ENCODE data around the gene ITGA2.

Gene ITGA2

GRCh38 chr5:53017794-53018391 is 28.7 kb downstream of the ITGA2 start:
- no peak for DNase-seq (ENCODE audit: low spot score)

- DNase-seq (ENCODE audit: low spot score): no peak
These were observed 30.2 kb downstream of the ITGA2 start for GRCh38 chr5:53019320-53019719.

GRCh38 chr5:53022930-53023511 is 33.9 kb downstream of the ITGA2 start:
- DNase-seq (ENCODE audit: low spot score): no peak

GRCh38 chr5:53023969-53024368 is 34.8 kb downstream of the ITGA2 start:
- DNase-seq (ENCODE audit: low spot score): no peak

- no peak for DNase-seq (ENCODE audit: low spot score)
These were observed 35.4 kb downstream of the ITGA2 start for GRCh38 chr5:53024535-53024934.

- no peak for DNase-seq (ENCODE audit: low spot score)
These were observed 36.3 kb downstream of the ITGA2 start for GRCh38 chr5:53025487-53025886.

GRCh38 chr5:53027913-53028312 is 38.8 kb downstream of the ITGA2 start:
- DNase-seq (ENCODE audit: low spot score): no peak

DNA sequence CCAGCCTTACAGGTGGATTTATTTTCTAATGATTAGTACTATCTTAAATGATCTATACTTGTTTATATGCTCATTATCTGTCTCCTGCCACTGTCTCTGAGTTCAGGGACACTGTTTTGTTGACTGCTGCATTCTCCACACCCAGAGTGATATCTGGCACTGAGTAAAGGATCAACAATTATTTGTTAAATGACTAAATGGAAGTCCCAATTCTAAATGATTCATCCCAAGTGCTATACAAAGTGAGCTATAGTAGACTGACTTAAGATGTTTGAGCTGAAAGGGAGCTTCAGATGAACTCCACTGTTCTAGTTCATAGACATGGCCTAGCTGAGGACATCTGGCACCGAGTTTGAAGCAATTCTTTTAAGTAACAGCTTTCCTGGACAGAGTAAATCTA is 40.5 kb downstream of the ITGA2 start:
- DNase-seq (ENCODE audit: low spot score): no peak

GRCh38 chr5:53030893-53031292 is 41.7 kb downstream of the ITGA2 start:
- no peak for DNase-seq (ENCODE audit: low spot score)

GRCh38 chr5:53031695-53032096 is 42.5 kb downstream of the ITGA2 start:
- DNase-seq (ENCODE audit: low spot score): peak; percentile 13

DNA sequence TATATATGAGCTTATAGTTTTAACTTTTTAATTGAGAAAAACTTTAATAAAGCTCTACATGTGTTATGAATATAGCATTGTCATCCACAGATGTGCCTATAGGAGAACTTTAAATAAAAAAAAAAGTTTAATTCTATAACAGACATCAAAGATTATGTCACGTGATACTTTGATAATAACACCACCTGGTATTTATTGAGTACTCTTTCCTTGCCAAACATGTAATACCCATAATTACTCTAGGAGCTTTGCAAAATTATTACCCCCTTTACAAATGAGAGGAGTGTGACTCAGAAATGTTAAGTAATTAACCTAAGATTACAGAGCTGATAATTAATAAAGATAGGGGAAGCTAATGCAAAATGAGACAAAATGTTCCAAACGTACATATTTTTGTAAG is 43.0 kb downstream of the ITGA2 start:
- DNase-seq (ENCODE audit: low spot score): no peak

GRCh38 chr5:53034832-53035231 is 45.7 kb downstream of the ITGA2 start:
- DNase-seq (ENCODE audit: low spot score): no peak

DNA sequence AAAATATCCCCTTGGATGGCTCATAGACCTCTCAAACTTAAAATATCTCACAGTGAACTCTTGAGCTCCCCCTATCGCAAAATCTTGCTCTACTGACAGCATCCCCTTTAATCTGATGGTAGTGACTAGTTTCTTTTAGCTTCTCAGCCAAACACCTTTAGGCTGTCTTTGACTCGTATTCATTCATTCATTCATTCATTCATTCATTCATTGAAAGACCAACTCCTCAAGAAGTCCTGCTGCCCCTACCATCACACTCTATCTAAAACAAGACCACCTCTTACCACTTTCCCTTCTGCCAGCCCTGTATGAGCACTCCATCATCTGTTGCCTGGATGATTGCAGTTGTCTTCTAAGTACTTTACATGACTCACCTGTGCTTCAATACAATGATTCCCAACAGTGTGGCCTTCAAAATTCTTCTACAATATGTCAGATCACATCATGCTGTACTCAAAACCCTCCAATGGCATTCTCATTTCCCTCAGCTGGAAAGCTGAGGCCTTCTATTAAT is 46.8 kb downstream of the ITGA2 start:
- DNase-seq (ENCODE audit: low spot score): no peak

DNA sequence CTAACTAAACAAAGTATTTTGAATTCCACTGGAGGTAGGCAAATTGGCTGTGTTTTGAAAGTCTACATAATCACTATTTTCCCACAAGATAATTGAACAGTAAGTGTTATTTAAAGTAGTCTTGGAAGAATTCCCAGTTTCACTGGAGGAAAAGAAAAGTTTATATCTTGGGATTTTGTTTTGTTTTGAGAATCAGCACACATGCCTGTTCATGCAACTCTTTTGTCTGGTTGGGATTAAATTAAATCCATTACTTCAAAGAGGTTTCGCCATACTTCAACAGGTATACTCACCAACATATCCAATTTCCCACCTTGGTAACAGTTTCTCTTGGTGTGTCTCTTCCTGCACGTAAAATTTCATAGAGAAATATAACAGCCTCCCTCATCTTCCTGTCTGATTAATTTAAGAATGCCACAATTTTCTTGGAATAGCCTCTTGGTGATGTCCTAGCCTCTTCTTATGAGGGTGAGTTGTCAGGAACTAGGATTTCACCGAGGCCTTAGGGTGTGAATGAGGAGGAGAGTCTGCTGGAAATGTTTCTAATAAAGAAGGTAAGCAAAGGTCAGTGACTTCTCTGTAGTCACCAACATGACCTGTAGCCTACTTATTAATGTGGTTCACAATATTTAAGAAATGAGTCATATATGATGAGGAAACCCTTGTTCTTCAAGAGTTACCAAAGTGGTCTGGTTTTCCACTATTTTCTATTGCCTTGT is 48.1 kb downstream of the ITGA2 start:
- DNase-seq (ENCODE audit: low spot score): no peak

DNA sequence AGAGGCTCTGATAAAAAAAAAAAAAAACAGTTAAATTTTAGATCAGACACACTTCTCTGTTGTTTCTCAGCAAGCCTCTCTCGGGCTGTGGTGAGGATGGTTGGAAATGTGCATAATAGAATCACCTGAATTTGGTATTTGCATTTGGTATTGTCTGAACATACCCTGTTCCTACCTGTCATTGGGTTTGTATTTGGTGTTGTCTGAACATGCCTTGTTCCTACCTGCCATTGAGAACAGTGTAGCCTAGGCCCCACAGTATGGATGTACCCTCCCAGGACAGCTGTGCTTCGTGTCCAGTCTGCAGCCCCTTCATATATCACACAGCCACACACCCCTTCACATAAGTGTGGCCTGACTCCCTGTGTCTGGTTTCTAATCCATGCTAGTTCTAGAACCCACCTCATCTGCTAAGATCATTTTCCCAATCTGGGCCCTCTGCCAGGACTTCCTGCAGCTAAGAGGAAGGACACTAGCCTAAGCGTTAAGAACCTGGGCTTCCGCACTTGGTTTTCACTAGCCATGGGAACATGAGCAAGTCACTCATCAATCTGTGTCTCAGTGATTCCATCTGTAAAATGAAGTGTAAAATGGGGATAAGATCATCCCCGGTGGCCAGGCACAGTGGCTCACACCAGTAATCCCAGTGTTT is 49.2 kb downstream of the ITGA2 start:
- no peak for DNase-seq (ENCODE audit: low spot score)

GRCh38 chr5:53039855-53040254 is 50.7 kb downstream of the ITGA2 start:
- DNase-seq (ENCODE audit: low spot score): no peak

DNA sequence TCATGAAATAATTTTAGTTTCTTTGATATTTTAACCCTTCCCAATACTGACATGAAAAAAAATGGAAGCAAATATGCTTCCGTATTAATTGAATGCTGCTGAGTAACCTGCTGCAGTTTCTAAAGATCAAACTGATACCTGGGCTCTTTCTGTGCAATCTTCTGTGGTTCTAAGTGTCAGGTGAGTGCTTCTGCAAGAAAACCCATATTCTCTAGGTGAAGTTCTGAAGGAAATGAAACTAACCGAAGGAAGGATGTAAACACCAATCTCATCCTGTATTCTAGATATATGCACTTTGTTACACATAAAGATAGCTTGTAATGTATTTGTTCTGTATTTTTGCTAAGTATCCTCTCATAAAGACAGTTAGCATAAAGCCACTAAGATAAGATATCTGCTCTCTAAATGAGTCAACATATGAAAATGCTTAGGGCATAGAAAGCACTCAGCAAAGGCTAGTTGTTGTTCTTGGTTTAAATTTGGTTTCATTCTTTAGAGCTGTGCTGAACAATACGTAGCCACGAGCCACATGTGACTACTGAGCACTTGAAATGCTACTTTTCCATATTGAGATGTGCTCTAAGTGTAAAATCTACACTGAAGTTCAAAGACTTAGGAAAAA is 52.0 kb downstream of the ITGA2 start:
- no peak for DNase-seq (ENCODE audit: low spot score)

- DNase-seq (ENCODE audit: low spot score): no peak
These were observed 52.6 kb downstream of the ITGA2 start for GRCh38 chr5:53041740-53042139.

DNA sequence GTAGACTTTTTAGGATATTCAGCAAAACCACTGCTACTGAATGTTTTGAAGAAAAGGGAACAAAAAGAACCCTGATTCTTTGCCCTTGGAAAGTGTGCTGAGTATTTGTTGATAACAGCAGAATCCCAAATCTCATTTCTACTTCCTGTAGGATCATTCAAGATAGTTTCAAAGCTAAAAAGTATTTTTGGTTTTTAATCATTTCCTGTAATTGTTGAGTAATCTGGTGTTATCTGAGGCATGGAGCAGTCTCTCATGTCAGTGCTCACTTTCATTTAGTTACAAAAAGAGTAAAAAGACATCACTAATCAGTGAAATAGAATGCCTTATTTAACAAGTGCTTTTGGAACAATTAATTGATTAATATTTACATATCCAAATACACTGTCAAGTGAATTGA is 56.1 kb downstream of the ITGA2 start:
- no peak for DNase-seq (ENCODE audit: low spot score)

DNA sequence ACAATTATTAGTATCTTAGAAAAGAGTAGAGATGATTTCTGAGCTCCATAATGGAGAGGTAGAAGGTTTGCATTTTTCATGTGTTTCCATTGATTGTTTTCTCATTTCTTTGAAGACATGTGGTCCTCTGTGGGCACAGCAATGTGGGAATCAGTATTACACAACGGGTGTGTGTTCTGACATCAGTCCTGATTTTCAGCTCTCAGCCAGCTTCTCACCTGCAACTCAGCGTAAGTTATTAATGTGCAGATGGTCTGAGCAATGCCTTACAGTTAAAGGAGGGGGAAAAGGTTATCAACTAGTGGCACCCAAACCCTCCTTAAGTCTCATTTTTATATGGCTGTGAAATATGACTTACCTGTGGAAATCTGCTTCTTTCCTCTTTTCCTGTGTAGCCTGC is 59.1 kb downstream of the ITGA2 start:
- DNase-seq (ENCODE audit: low spot score): no peak

DNA sequence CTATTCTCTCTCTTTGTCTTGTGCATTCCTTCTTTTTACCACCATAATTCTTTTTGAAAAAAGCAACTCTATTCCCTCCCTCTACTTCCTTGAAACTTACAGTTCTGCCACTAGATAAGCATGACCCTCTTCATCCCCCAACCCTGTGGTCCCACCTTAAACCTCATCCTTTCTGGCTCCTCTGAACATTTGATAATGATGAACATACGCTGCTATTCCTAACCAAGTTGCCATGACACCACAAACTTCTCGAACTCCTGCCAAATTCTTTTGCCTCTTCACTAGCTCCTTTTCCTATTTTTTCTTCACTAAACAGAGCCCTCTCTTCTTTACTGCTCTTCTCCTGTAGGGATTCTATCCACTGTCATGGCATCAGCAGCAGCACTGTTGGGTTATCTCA is 63.3 kb downstream of the ITGA2 start:
- no peak for DNase-seq (ENCODE audit: low spot score)

DNA sequence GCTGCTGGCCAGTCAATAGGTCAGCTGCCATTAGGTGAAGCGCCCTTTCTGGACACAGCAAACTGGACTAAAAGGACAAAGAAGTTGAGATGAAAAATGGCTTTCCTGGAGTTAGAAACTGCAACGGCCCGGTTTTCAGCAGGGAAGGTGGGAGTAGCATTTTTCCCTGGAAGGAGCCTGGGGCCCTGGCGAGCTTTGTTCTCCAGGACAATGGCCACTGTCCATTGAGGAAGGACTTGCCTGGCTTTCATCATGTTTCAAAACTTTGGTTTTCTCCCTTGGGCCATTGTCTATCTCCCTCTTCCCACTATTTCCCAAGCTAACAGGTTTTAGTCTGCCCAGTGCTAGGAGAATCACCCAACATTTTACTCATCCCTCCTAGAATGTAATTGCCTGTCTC is 64.2 kb downstream of the ITGA2 start:
- no peak for DNase-seq (ENCODE audit: low spot score)

DNA sequence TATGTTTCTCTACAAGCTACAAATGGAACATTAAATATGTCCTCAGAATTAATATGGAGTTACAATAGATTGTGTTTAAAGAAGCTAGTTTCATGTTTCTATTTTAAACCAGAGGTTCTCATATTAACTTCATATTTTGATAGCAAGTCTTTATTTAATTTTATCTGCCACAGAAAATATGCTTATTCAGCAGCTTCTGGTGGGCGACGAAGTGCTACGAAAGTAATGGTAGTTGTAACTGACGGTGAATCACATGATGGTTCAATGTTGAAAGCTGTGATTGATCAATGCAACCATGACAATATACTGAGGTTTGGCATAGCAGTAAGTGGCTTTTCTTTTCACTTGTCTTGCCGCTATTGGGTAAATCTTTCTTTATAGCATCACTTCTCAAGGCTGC is 66.2 kb downstream of the ITGA2 start:
- DNase-seq (ENCODE audit: low spot score): no peak

Data from HuH-7 (cell line).